Stimulated activated memory B cell treated with anti-CD40 and anti-IgM and Interleukin-4, amounts not matched to agents 10 μg/mL and 1 μg/mL and 100 μg/mL, for 72 hours (primary cell): ENCODE data around the gene ERGIC1.

Experiments
- ATAC-seq: fragments of 150-1000 bp; cut with Tn5 transposase; 2 replicates; pipeline ENCODE4 v1.10.0; 2021
- H3K27ac Mint-ChIP-seq: one replicate; pipeline ENCODE4 v1.8.0; 2022; ENCODE audit warnings: mild to moderate bottlenecking, mixed read lengths
- H3K27me3 Mint-ChIP-seq: one replicate; pipeline ENCODE4 v1.8.0; 2022; ENCODE audit warnings: mixed read lengths
- H3K36me3 Mint-ChIP-seq: one replicate; pipeline ENCODE4 v1.8.0; 2022; ENCODE audit warnings: mixed read lengths
- H3K4me1 Mint-ChIP-seq: one replicate; pipeline ENCODE4 v1.8.0; 2022; ENCODE audit warnings: mixed read lengths
- H3K4me3 Mint-ChIP-seq: one replicate; pipeline ENCODE4 v1.8.0; 2022; ENCODE audit warnings: mild to moderate bottlenecking, moderate library complexity, mixed read lengths
- H3K9me3 Mint-ChIP-seq: one replicate; pipeline ENCODE4 v1.8.0; 2022; ENCODE audit warnings: mixed read lengths

The ERGIC1 gene

DNA sequence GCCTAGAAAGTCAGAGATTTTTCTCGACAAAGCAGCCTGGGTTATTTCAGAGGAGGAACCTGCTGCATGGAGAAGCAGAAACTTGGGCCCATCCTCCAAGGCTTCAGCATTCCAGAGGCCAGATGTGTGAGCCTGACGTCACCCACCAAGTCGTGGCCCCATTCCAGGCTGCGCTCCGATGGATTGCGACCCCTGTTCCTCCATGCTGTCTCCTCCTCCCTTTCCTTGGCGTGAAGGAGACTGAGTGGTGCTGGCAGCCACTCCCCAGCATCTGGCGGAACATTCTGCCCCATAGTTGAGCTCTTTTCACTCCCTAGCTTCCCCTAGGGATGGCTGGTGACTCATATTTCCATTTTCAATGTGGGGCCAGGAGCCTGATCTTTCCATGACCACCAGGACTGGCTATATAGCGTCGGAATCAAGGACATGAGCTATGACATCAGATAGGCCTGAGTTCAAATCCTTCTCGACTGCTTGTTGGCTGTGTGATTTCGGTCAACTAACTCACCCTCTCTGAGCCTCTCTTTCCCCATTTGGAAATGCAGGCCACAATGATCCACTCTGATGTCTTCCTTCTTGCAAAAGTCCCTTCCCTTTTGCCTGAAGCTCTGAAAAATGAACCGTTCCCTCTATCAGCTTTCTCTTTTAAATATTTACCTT is 38.6 kb upstream of the ERGIC1 start:
- no peak overlapping the region for H3K4me3 Mint-ChIP-seq

DNA sequence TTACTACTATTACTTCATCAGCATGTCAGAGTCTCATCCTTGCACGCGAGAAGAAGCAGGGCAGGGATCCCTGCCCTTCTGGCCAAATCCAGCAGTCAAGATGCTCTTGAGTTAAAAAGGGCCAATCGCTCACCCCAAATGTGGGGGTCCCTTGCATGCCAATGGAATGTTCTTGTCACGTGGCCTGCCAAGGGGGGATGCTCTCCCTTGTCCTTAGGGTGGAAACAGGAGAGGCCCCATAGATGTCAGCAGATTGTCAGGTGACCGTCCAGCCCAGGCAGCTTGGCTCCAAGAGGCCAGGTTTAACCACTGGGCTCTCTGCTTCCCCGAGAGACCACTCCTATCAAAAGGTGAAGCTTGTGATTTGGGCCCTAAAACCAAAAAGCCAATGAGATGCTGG is 37.7 kb upstream of the ERGIC1 start:
- no peak overlapping the region for H3K27ac Mint-ChIP-seq
- H3K27me3 Mint-ChIP-seq = no peaks in the 10 kb centered on the region
- ATAC-seq = no peak
- H3K4me1 Mint-ChIP-seq = peaks cover 24% of the 10 kb centered on the region
- peaks cover 5% of the 10 kb centered on the region for H3K36me3 Mint-ChIP-seq
- H3K9me3 Mint-ChIP-seq = peaks cover 4% of the 10 kb centered on the region
- H3K4me3 Mint-ChIP-seq = no peak overlapping the region

More for the DNA sequence above, 38.6 kb upstream of the ERGIC1 start:
- no peak for ATAC-seq
- no peak overlapping the region for H3K27ac Mint-ChIP-seq
- peaks cover 5% of the 10 kb centered on the region for H3K36me3 Mint-ChIP-seq
- H3K4me1 Mint-ChIP-seq = peaks cover 24% of the 10 kb centered on the region
- peaks cover 4% of the 10 kb centered on the region for H3K9me3 Mint-ChIP-seq
- H3K27me3 Mint-ChIP-seq = no peaks in the 10 kb centered on the region

- no peak overlapping the region for H3K4me3 Mint-ChIP-seq
These were observed 36.3 kb upstream of the ERGIC1 start for GRCh38 chr5:172797771-172798191.

DNA sequence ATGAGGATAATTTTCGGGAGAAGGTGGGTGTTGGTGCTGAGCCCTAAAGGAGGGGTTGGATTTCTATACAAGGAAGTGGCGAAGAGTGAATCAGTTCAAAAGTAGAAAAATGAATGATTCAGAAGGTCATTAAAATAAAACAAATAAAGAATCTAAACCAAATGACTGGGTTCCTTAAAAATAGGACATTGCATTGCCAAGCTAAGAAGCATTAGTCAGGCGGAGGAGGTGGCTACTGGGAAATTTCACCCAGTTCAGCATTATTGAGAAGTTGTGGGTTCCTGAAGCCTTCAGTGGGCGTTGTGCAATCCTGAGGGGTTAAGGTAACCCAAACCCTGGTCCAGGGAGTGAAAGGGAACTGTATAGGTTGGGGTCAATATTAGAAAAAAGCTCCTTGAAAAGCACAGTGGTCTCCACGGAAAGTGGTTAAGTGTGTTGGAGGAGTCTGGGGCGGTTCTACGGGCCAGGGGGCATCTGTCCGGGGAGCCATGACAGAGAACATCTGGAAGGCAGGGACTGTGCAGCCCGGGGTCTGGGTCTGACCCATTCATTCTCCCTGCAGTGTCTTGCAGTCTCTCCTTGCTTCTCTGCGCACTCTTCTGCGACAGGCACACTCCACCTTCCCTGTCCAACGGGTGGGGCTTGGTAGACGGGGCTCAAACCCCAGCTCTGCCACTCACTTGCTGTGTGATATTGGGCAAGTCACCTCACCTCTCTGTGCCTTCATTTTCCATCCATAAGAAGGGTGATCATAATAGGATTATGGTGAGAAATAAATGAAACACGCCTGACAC is 35.4 kb upstream of the ERGIC1 start:
- H3K27ac Mint-ChIP-seq = no peak overlapping the region
- peaks cover 22% of the 10 kb centered on the region for H3K4me1 Mint-ChIP-seq
- H3K27me3 Mint-ChIP-seq = no peaks in the 10 kb centered on the region
- ATAC-seq = no peak
- peaks cover 5% of the 10 kb centered on the region for H3K36me3 Mint-ChIP-seq
- H3K9me3 Mint-ChIP-seq = peaks cover 4% of the 10 kb centered on the region
- H3K4me3 Mint-ChIP-seq = no peak overlapping the region

More at GRCh38 chr5:172797771-172798191, 36.3 kb upstream of the ERGIC1 start:
- peaks cover 4% of the 10 kb centered on the region for H3K9me3 Mint-ChIP-seq
- H3K27me3 Mint-ChIP-seq = no peaks in the 10 kb centered on the region
- peaks cover 5% of the 10 kb centered on the region for H3K36me3 Mint-ChIP-seq
- H3K4me1 Mint-ChIP-seq = peaks cover 24% of the 10 kb centered on the region
- ATAC-seq = no peak
- no peak overlapping the region for H3K27ac Mint-ChIP-seq

DNA sequence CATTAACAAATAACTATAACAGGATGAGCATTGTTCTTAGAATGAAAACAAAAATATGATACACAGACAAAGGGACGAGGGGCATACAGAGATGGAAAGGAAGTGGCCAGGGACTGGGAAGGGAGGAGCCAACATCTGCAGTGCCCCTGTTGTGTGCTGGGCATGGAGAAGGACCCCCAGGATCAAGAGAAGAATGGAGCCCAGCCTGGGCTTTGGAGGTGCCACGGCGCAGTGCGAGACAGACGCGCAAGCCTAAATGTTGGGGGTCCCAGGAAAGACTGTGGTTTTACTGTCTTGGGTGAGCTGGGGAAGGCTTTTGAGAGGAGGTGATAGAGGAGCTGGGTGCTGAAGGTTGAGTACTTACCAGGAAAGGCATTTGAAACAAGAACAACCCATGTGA is 34.6 kb upstream of the ERGIC1 start:
- no peaks in the 10 kb centered on the region for H3K9me3 Mint-ChIP-seq
- no peaks in the 10 kb centered on the region for H3K36me3 Mint-ChIP-seq
- H3K4me1 Mint-ChIP-seq = peaks cover 14% of the 10 kb centered on the region
- H3K27ac Mint-ChIP-seq = no peak overlapping the region
- ATAC-seq = no peak
- no peak overlapping the region for H3K4me3 Mint-ChIP-seq
- no peaks in the 10 kb centered on the region for H3K27me3 Mint-ChIP-seq

DNA sequence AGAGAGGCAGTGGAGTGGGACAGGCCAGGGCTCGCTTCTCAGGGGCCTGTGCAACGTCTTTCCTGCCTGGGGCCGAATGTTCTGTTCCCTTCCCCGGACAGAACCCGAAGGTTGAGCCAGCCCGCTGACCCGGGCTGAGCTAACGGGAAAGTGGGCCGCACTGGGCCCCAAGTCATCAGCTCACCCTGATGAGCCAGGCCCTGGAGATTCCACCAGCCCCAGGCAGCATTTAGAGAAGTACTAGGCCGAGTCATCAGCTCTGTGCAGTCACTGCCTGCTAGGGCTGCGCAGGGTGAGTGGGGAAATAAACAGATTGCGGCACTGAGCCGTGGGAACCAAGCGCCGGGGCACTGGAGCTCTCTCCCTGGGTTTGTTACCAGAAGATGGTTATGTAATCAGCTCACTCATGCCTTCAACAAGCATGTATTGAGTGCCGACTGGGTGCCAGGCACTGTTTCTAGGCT is 33.9 kb upstream of the ERGIC1 start:
- Mint-ChIP-seq H3K4me1 (peaks cover 10% of the 10 kb centered on the region), H3K27ac (no peak overlapping the region), H3K27me3 (no peaks in the 10 kb centered on the region), H3K36me3 (no peaks in the 10 kb centered on the region), H3K9me3 (no peaks in the 10 kb centered on the region), H3K4me3 (no peak overlapping the region)
- no peak for ATAC-seq

DNA sequence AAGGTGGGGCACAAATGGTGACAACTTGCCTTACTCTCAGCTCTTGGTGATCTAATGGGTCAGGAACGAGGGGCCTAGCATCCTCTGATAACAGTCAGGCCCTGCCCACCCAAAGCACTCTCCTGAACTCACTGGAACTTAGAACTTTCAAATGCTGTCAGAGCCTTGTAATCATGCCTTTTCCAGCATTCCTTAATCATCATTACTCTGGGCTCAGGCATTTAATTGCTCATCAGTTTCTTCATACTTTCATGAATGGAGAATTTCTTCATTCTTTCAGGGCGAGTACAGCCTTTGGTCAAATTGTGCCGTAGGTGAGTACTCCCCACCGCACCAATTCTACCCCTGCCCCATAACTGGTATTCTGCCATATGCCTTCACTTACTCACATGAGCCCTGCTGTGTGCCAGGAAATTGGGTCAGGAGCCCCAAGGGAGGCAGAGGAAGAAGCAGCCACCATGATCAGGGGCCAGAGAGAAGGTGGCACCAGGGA is 32.8 kb upstream of the ERGIC1 start:
- Mint-ChIP-seq H3K4me3 (no peak overlapping the region), H3K27ac (peak overlapping the region; percentile 8), H3K36me3 (no peaks in the 10 kb centered on the region), H3K4me1 (peaks cover 13% of the 10 kb centered on the region), H3K27me3 (no peaks in the 10 kb centered on the region), H3K9me3 (no peaks in the 10 kb centered on the region)
- ATAC-seq = no peak

DNA sequence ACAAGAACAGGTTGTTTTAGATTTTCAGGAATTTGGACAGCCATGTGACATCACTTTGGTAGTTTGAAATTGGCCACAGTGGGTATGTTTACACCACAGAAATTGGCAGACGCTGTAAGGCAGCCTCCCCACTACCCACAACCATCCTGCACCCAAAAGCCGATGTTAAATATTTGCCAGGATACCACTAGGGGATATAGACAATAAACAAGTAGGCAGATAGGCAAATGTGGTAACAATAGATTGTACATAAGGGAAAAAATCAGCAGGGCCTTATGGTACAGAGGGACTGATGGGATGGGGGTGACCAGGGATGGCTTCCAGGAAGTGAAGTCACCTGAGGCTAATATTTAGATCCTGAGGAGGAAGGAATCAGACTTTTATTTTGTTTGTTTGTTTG is 31.9 kb upstream of the ERGIC1 start:
- Mint-ChIP-seq H3K9me3 (no peaks in the 10 kb centered on the region), H3K4me1 (peaks cover 20% of the 10 kb centered on the region), H3K4me3 (no peak overlapping the region), H3K27ac (no peak overlapping the region), H3K27me3 (no peaks in the 10 kb centered on the region), H3K36me3 (no peaks in the 10 kb centered on the region)
- ATAC-seq = no peak

DNA sequence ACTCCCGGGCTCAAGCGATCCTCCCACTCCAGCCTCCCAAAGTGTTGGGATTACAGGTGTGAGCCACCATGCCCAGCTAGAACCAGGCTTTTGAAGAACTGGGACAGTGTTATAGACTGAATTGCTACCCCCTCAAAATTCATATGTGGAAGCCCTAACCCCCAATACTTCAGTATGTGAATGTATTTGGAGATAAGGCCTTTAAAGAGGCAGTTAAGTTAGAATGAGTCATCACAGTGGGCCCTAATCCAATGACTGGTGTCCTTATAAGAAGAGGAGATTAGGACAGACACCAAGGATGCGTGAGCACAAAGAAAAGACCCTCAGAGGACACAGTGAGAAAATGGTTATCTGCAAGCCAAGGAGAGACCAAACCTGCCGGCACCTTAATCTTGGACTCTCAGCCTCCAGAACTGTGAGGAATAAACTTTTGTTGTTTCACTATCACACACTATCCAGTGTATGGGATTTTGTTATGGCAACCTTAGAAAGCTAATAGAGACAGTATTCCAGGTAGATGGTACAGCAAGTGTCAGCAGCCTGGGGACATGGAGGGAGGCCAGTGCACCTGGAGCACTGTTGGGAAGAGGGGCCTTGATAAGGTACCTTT is 31.4 kb upstream of the ERGIC1 start:
- H3K27me3 Mint-ChIP-seq = no peaks in the 10 kb centered on the region
- H3K9me3 Mint-ChIP-seq = no peaks in the 10 kb centered on the region
- H3K36me3 Mint-ChIP-seq = no peaks in the 10 kb centered on the region
- ATAC-seq = no peak
- H3K27ac Mint-ChIP-seq = no peak overlapping the region
- no peak overlapping the region for H3K4me3 Mint-ChIP-seq
- peaks cover 25% of the 10 kb centered on the region for H3K4me1 Mint-ChIP-seq

- Mint-ChIP-seq H3K27me3 (no peaks in the 10 kb centered on the region), H3K4me1 (peaks cover 17% of the 10 kb centered on the region), H3K9me3 (peaks cover 2% of the 10 kb centered on the region), H3K36me3 (peaks cover 4% of the 10 kb centered on the region), H3K4me3 (no peak overlapping the region), H3K27ac (peak overlapping the region; percentile 60)
- ATAC-seq = no peak
These were observed 28.9 kb upstream of the ERGIC1 start for GRCh38 chr5:172805018-172805683.

- peaks cover 4% of the 10 kb centered on the region for H3K36me3 Mint-ChIP-seq
- H3K4me3 Mint-ChIP-seq = no peak overlapping the region
- no peaks in the 10 kb centered on the region for H3K27me3 Mint-ChIP-seq
- H3K27ac Mint-ChIP-seq = peak overlapping the region; percentile 89
- ATAC-seq = no peak
- H3K4me1 Mint-ChIP-seq = peaks cover 17% of the 10 kb centered on the region
- H3K9me3 Mint-ChIP-seq = peaks cover 2% of the 10 kb centered on the region
These were observed 28.3 kb upstream of the ERGIC1 start for GRCh38 chr5:172805736-172806255.

GRCh38 chr5:172806897-172807672 is 27.0 kb upstream of the ERGIC1 start:
- Mint-ChIP-seq H3K4me3 (peak overlapping the region; percentile 78), H3K9me3 (peaks cover 2% of the 10 kb centered on the region)

DNA sequence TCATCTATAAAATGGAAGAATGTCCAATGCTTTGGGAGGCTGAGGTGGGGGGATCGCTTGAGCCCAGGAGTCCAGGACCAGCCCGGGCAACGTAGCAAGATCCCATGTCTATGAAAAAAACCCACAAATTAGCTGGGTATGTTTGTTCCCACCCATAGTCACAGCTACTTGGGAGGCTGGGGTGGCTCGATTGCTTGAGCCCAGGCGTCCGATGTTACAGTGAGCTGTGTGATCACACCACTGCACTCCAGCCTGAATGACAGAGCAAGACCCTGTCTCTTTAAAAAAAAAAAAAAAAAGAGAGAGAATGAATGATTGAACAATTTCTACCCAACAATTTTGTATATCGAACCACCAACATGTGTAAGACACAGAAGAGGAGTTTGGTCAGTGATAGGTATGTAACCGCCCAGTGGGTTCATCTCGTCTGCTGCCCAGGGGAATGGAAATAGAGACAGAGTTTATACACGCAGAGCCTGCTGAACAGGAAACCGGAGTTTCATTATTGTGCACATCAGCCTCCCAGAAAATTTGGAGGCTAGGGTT is 26.2 kb upstream of the ERGIC1 start:
- H3K36me3 Mint-ChIP-seq = peaks cover 4% of the 10 kb centered on the region
- H3K4me1 Mint-ChIP-seq = peaks cover 17% of the 10 kb centered on the region
- ATAC-seq = no peak
- H3K27ac Mint-ChIP-seq = peak overlapping the region; percentile 89
- H3K9me3 Mint-ChIP-seq = peaks cover 2% of the 10 kb centered on the region
- no peaks in the 10 kb centered on the region for H3K27me3 Mint-ChIP-seq
- peak overlapping the region; percentile 78 for H3K4me3 Mint-ChIP-seq

More at GRCh38 chr5:172806897-172807672, 27.0 kb upstream of the ERGIC1 start:
- peaks cover 4% of the 10 kb centered on the region for H3K36me3 Mint-ChIP-seq
- H3K4me1 Mint-ChIP-seq = peaks cover 17% of the 10 kb centered on the region
- ATAC-seq = peak; percentile 99
- H3K27ac Mint-ChIP-seq = peak overlapping the region; percentile 89
- no peaks in the 10 kb centered on the region for H3K27me3 Mint-ChIP-seq

DNA sequence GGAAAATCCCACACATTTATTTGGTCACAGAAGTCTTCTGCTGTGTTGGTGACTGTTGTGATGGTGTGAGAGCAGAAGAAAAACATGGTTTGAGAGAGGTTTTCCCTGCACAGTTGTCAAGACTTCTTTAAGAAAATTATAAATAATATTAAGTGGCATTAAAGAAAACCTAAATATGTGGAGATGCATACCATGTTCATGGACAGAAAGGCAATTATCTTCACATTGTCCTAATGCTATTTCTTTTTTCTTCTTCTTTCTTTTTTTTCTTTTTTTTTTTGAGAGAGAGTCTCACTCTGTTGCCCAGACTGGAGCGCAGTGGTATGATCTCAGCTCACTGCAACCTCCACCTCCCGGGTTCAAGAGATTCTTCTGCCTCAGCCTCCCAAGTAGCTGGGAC is 24.3 kb upstream of the ERGIC1 start:
- Mint-ChIP-seq H3K4me1 (peaks cover 17% of the 10 kb centered on the region), H3K27me3 (no peaks in the 10 kb centered on the region), H3K4me3 (no peak overlapping the region), H3K27ac (no peak overlapping the region), H3K9me3 (peaks cover 2% of the 10 kb centered on the region), H3K36me3 (peaks cover 4% of the 10 kb centered on the region)
- no peak for ATAC-seq
